ENCODE data around the gene GLCCI1.
A peak's percentile ranks its signal among the peaks of the same experiment; 100 is the strongest.

GLCCI1 gene

GRCh38 chr7:7968544-7969305 lies at the start of gene GLCCI1:
TSS of gene GLCCI1 (plus strand) at chr7:7968796. CDS start at chr7:7969351, 555 bp downstream.
- peak; percentile 95 to 99 (median 99) for DNase-seq
- intact Hi-C loops (cut with DNase I), result no loop called here

- intact Hi-C loops (cut with DNase I), result no loop called here
- DNase-seq, result no peak
Measured at GRCh38 chr7:7919449-7919945, 49.1 kb upstream of the GLCCI1 start.

GRCh38 chr7:7920056-7920455 lies 48.5 kb upstream of the GLCCI1 start:
- no peak for DNase-seq
- intact Hi-C loops (cut with DNase I), result no loop called here

- intact Hi-C loops (cut with DNase I), result no loop called here
- DNase-seq, result no peak
Measured at GRCh38 chr7:7920481-7920880, 48.1 kb upstream of the GLCCI1 start.

- intact Hi-C loops (cut with DNase I), result no loop called here
- no peak for DNase-seq
Measured at GRCh38 chr7:7921830-7922229, 46.8 kb upstream of the GLCCI1 start.

GRCh38 chr7:7922684-7923385 lies 45.8 kb upstream of the GLCCI1 start:
- DNase-seq, result no peak
- intact Hi-C loops (cut with DNase I), result no loop called here

- intact Hi-C loops (cut with DNase I), result no loop called here
- no peak for DNase-seq
Measured at GRCh38 chr7:7923818-7924217, 44.8 kb upstream of the GLCCI1 start.

GRCh38 chr7:7924303-7924702 lies 44.3 kb upstream of the GLCCI1 start:
- no peak for DNase-seq
- intact Hi-C loops (cut with DNase I), result no loop called here

- intact Hi-C loops (cut with DNase I), result no loop called here
- DNase-seq, result no peak
Measured at GRCh38 chr7:7931626-7932025, 37.0 kb upstream of the GLCCI1 start.

GRCh38 chr7:7932553-7932952 lies 36.0 kb upstream of the GLCCI1 start:
- DNase-seq, result no peak
- intact Hi-C loops (cut with DNase I), result no loop called here

- intact Hi-C loops (cut with DNase I), result no loop called here
- DNase-seq, result no peak
Measured at GRCh38 chr7:7933915-7934526, 34.6 kb upstream of the GLCCI1 start.

- no peak for DNase-seq
- intact Hi-C loops (cut with DNase I), result no loop called here
Measured at GRCh38 chr7:7934945-7935344, 33.7 kb upstream of the GLCCI1 start.

GRCh38 chr7:7938471-7938870 lies 30.1 kb upstream of the GLCCI1 start:
- no peak for DNase-seq
- intact Hi-C loops (cut with DNase I), result no loop called here

GRCh38 chr7:7943951-7944350 lies 24.6 kb upstream of the GLCCI1 start:
- intact Hi-C loops (cut with DNase I), result no loop called here
- DNase-seq, result no peak

- DNase-seq, result peak in 1 of 42 donors; percentile 9
- intact Hi-C loops (cut with DNase I), result no loop called here
Measured at GRCh38 chr7:7944619-7945282, 23.8 kb upstream of the GLCCI1 start.

- intact Hi-C loops (cut with DNase I), result no loop called here
- DNase-seq, result no peak
Measured at GRCh38 chr7:7946486-7946885, 22.1 kb upstream of the GLCCI1 start.

- no peak for DNase-seq
- intact Hi-C loops (cut with DNase I), result no loop called here
Measured at GRCh38 chr7:7948232-7948631, 20.4 kb upstream of the GLCCI1 start.

GRCh38 chr7:7953806-7954205 lies 14.8 kb upstream of the GLCCI1 start:
- no peak for DNase-seq
- intact Hi-C loops (cut with DNase I), result no loop called here

- DNase-seq, result no peak
- intact Hi-C loops (cut with DNase I), result no loop called here
Measured at GRCh38 chr7:7956531-7957128, 12.0 kb upstream of the GLCCI1 start.

Measured in head of caudate nucleus (tissue), 42 donors.